GM18861 (cell line): Measurements from ENCODE around the gene GRB10.
"Not testable (repeated sequence)": the region's sequence is repeated elsewhere in the genome, so short reads cannot be mapped to it uniquely, and the experiment has no call there.

Experiments
- ATAC-seq: cut with Tn5 transposase; IDR thresholded peaks from one replicate; pipeline ENCODE4 v1.9.1; 2021; ENCODE audit not compliant: unreplicated experiment

The GRB10 gene

DNA sequence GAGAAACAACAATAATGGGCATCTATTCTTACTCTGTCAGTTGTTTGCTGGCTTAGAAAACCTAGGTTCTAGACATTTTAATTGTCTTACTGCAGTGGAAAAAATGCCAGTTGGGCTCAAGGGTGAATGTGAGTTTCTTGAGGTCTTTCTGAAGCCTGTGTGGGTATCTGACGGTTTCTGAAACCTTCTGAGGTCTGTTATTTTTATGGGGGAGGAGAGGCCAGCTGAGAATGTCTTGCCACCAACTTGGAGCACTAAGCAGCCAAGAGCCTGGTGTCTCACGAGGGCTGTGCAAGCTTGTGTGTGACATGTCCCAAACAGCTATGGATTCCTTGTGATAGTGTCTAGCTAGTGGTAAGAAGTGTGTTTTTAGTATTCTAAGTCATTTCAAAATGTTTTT, 193.3 kb downstream of the GRB10 start:
- ATAC-seq: no peak

DNA sequence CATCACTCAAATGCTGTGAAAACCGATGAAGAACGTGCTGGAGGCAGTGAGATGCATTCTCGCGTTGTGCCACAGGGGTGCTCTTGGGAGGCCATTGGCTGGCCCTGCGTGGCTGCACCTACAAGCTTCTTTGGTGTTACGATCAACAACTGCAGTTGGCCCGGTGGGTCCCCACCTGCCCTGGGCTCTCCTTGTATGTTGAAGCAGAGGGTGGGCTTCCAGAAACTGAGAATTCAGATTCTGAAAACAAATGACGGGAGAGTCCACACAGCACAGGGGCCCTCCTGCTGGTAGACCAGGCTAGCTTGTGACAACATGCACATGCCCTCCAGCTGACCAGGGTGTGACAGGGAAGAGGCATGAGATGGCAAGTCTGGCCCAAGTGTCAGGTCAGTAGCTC, 193.8 kb downstream of the GRB10 start:
- no peak for ATAC-seq

GRCh38 chr7:50587737-50588136, 195.0 kb downstream of the GRB10 start:
- ATAC-seq: no peak

GRCh38 chr7:50584793-50585408, 197.8 kb downstream of the GRB10 start:
- no peak for ATAC-seq

- no peak for ATAC-seq
Measured at GRCh38 chr7:50584386-50584785, 198.3 kb downstream of the GRB10 start.

DNA sequence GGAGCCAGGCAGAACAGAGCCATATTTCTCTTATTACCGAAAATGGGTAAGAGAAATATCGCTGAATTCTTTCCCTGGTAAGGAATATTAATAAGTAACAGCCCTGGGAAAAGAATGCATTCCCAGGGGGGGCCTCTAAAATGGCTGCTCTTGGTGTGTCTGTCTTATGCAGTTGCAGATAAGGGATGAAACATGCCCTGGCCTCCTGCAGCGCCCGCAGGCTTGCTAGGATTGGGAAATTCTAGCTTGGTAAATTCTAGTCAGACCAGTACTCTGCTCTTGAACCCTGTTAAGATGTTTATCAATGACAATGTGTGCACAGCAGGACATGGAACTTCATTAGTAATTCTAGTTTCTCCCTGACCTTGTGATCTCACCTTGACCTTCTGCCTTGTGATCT, 199.4 kb downstream of the GRB10 start:
- ATAC-seq: not testable (repeated sequence)

DNA sequence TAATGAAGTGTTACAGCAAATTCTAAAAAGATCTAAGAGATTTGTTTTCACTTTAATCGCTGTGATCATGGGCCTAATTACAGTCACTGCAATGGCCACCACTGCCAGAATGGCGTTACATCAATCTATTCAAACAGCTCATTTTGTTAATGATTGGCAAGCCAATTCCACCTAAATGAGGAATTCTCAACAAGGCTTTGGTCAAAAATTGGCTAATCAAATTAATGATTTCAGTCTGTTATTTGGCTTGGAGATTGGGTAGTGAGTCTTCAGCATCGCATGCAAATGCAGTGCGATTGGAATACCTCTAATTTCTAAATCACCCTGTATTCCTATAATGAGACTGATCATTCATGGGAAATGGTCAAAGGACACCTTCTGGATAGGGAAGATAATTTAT, 200.4 kb downstream of the GRB10 start:
- not testable (repeated sequence) for ATAC-seq

DNA sequence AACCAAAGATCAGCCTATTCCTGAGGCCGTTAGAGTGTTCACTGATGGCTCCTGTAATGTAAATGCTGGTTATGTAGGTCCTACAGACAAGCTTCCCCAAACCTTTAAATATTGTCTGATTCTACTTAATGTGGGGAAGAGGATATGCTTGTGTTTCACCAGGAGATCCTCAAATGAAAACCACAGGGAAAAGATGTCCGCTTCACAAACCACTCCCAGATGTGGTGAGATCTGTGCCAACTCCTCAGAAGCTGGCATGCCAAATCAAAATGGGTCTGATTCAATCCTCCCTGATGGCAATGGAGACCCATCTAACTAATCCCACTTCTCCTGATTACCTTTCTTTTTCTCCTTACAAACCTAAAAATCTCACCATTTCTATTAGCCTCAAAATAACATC, 202.0 kb downstream of the GRB10 start:
- not testable (repeated sequence) for ATAC-seq

- ATAC-seq: no peak
Measured at GRCh38 chr7:50580057-50580456, 202.6 kb downstream of the GRB10 start.

GRCh38 chr7:50578105-50578504, 204.6 kb downstream of the GRB10 start:
- not testable (repeated sequence) for ATAC-seq

DNA sequence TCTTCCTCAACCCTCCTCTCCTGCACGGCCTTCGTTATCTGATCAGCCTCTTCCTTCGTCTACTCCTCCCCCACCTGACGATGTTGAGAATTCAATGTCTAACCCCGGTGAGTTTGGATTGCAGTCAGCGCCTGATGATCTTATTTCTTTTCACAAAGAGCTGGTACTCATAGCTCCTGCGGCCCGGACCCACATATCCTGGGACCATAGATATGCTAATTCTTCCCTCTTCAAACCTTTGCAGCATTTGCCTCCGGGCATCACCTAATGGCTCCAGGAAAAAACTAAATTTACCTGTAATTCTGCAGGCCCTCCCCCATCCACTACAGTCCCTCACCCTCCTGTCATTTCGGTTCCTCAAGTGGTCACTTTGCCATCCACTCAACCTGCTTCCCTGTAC, 205.1 kb downstream of the GRB10 start:
- ATAC-seq: no peak

GRCh38 chr7:50576388-50576787, 206.3 kb downstream of the GRB10 start:
- ATAC-seq: not testable (repeated sequence)

DNA sequence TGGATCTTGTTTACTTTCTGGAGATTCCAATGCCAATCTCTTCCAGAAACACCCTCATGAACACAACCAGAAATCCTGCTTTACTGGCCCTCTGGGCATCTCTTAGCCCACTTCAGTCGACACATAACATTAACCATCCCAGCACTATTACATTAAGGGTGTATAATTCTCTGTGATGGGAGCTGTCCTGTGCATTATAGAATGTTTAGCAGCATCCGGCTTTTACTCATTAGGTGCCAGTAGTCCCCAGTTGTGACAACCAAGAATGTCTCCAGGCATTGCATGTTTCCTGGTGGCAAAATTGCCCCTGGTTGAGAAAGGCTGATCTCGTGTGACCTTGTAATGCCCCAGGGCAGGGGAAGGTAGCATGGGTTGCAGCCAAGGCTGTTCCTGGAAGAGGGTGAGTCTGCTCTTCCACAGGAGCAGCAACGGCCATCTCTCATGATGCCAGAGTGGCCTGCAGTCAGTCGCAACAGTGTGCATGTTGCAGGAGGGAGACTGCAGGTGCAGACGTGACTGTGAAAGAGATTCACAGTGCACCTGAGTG, 214.9 kb downstream of the GRB10 start:
- no peak for ATAC-seq

DNA sequence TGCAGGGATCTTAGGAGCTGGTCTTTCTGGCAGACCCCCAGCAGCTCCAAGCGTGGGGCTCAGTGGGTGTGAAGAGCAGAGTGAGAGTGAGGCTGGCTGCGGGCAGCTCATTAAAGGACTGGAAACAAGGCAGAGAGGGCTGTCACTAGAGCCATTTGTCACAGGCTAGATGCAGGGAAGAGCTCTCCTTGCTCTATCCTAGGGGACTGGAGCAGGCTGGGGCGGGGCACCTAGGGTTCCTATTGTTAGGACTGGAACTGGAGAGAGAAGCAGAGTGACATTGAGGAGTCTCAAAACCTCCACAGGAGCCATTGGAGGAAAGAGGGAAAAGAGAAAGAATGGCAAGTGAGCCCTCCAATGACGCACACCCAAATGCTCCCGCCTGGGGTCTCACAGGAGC, 216.7 kb downstream of the GRB10 start:
- no peak for ATAC-seq

DNA sequence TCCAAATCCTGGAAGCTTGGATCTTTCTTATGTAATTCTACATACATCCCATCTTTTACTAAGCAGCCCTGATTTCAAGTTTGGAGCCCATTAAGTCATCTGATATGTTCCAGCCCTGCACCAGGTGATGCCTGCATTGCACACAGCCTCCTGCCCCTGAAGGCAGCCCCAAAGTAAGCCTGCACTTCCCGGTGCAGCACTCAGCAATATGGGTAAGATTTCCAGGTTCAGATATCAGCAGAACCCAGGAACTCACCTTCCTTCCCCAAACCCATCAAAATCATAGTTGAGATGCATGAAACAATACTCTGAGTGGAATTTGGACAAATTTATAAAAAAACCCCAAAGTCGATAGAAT, 217.2 kb downstream of the GRB10 start:
- ATAC-seq: no peak

DNA sequence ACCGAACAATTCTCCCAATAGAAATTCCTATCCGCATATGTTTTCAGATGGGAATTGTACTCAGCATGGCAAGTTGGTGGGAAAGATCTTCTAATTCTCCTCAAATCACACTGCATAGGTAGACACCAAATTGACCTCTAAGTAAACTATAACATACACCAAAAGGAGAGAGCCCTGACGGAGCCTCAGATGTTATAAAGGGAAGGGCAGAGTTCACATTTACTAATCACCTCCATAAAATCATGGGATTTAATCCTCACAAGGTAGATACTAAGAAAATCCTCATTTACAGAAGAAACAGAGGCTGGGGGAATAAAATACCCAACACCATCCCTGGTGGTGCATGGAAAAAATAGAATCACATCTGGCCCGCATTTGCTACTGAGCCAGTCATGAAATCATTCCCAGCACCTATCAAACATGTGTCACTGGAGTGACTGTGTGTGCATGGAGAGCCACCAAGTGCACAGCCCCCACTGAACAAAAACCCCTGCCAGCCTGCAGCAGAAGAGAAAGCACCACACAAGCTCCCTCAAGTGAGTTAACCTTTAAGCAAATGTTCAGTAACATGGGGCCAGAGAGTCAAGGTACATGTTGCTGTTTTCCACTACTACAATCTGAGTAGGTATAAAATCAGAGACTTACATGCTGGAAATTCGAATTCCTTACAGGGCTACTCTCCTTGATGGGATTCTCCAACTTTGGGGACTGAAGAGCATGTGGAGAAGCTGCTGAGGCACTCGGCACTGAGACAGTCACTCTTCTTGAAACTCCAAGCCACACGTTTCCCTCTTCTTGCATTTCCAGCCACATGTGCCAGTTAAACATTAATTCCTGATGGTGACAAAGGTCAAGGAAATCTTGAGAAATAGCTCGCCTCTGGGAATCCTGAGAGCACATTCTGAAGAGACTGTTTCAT, 217.8 kb downstream of the GRB10 start, which contains the start of gene DDC:
DDC (minus strand) TSS at position 766 of the 919 bp plus-strand sequence. CDS start 21,320 bp downstream, outside the sequence.
- no peak for ATAC-seq

DNA sequence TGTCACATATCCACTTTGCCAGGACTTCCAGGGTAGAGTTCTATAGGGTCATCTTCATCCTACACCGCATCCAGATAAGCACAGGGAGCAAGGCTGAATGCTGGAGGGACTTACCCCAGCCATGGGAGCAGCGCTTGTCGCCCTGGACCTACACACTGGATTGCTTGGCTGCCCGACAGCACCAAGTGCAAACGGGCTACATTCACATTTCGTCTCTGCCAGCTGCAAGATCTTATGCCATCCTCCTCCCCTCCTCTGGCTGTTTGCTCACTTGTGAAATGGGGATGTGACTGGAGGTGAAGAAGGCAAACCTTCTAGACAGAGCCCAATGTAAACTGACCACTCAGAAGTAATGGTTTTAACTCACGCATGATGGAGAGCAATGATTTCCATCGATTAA, 218.5 kb downstream of the GRB10 start:
- no peak for ATAC-seq

- no peak for ATAC-seq
Measured at GRCh38 chr7:50562136-50562535, 220.6 kb downstream of the GRB10 start.

- no peak for ATAC-seq
Measured at GRCh38 chr7:50560865-50561351, 221.8 kb downstream of the GRB10 start.

DNA sequence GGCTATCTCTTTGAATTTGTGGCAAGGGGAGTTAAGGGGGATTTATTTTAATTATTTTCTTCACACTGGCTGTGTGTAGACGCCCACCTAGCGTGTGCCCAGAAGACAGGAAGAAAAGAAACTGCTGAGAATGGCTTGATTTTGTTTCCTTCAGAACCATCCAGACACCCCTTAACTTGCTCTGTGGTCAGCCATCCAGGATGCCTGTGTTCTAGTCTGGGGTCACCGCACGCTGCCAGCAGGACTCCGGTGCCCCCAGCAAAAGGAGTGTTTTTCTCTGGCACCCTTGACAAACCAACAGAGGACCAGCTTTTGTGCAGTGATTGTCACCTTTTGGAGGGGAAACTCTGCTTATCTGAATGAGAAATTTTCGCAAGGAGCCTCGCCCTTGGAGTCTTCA, 222.8 kb downstream of the GRB10 start:
- ATAC-seq: no peak

DNA sequence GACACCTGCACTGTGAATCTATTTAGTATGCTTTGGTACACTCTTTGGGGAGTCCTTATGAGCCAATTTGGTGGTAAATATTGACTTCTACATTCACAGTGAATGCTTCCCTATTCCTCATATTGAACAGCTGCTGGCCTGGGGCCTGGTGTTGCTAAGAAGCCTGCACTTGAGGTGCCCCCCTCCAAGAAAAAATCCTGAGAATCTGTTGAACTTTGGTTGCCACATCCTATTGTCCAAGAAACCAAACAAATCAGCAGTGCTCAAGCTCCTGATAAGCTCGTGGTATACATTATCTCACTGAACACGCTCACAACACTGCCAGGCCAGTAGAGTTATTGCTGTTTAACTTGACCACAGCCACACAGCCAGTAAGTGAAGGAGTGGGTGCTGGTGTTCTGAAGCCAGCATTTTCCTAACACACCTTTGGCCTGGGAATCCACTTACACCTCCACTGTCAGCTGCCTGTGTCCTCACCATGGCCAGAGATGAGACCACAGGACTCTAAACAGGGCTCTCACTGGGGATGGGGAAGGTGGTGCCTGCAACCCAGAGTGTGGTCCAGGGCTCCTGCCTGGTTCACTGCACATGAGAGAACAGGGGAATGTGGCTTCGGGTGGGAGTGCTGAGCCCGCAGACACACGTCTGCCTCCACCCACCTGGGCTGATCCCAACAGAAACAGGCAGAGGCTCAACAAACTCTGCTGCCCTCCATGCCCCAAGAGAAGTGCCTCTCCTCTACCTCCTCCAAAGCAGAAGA, 224.2 kb downstream of the GRB10 start:
- ATAC-seq: no peak
